Right lung (tissue), 5 donors: Measurements from ENCODE around the gene PACSIN3. TPM values are rescaled to one million over a fixed set of nuclear protein-coding genes. Genes with fewer than 3 reads are reported as not detected.

Source experiments
- polyA plus RNA-seq, 5 donors: library from polyadenylated mRNA; unstranded; fragments of 120-200 nt; gene quantifications; one replicate each; pipeline versions ENCODE4 v1.2.1 to v1.2.3, GENCODE V29; 2013; ENCODE audit warnings: inconsistent platforms in 1 of 5, low replicate concordance in 1 of 5; ENCODE audit not compliant: insufficient read length in 5 of 5, insufficient read depth in 1 of 5

PACSIN3 gene
- polyA plus RNA-seq, 5 donors = 35.4 to 67.1 (median 54.2) TPM

Other genes with a start within 250 kb of the PACSIN3 start
- 10 to 100 TPM; 43.7 to 52.7 (median 50.9) TPM for gene CSTPP1, start 249.7 kb downstream of the PACSIN3 start, polyA plus RNA-seq
- 10 to 100 TPM; 76.2 to 95.2 (median 91.0) TPM for gene ARFGAP2, start 9.6 kb downstream of the PACSIN3 start, polyA plus RNA-seq
- gene DDB2, start 28.5 kb upstream of the PACSIN3 start, polyA plus RNA-seq = 10 to 100 TPM; 20.5 to 28.2 (median 24.5) TPM
- gene ACP2, start 62.4 kb upstream of the PACSIN3 start, polyA plus RNA-seq = 10 to 100 TPM; 33.8 to 43.1 (median 36.5) TPM
- gene NR1H3, start 71.6 kb upstream of the PACSIN3 start, polyA plus RNA-seq = 10 to 100 TPM; 39.7 to 57.9 (median 53.0) TPM
- 10 to 100 TPM; 41.9 to 60.4 (median 47.2) TPM for gene MADD, start 83.7 kb upstream of the PACSIN3 start, polyA plus RNA-seq
- gene MYBPC3, start 166.3 kb upstream of the PACSIN3 start, polyA plus RNA-seq = under 1 TPM in 1 of 5 donors, not detected in 4; 0.03 TPM
- 1 to 10 TPM; 4.0 to 8.8 (median 5.2) TPM for gene SPI1, start 192.1 kb upstream of the PACSIN3 start, polyA plus RNA-seq
- gene SLC39A13, start 222.2 kb upstream of the PACSIN3 start, polyA plus RNA-seq = 10 to 100 TPM; 23.0 to 54.0 (median 35.4) TPM
- gene PSMC3, start 240.0 kb upstream of the PACSIN3 start, polyA plus RNA-seq = 100 to 1,000 TPM; 120 to 156 (median 139) TPM